Activated T-cell treated with anti-CD3 and anti-CD28 coated beads, Interleukin-2, amount 50 U/mL, for 48 hours (primary cell): ENCODE results near the gene LINGO3.
"Not testable (repeated sequence)": the region's sequence is repeated elsewhere in the genome, so short reads cannot be mapped to it uniquely, and the experiment has no call there.

Experiments
- DNase-seq, 2 experiments: peaks; one replicate each; pipeline ENCODE4 v3.0.0-alpha.2; 2020

LINGO3 gene, protein sequence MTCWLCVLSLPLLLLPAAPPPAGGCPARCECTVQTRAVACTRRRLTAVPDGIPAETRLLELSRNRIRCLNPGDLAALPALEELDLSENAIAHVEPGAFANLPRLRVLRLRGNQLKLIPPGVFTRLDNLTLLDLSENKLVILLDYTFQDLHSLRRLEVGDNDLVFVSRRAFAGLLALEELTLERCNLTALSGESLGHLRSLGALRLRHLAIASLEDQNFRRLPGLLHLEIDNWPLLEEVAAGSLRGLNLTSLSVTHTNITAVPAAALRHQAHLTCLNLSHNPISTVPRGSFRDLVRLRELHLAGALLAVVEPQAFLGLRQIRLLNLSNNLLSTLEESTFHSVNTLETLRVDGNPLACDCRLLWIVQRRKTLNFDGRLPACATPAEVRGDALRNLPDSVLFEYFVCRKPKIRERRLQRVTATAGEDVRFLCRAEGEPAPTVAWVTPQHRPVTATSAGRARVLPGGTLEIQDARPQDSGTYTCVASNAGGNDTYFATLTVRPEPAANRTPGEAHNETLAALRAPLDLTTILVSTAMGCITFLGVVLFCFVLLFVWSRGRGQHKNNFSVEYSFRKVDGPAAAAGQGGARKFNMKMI

DNA sequence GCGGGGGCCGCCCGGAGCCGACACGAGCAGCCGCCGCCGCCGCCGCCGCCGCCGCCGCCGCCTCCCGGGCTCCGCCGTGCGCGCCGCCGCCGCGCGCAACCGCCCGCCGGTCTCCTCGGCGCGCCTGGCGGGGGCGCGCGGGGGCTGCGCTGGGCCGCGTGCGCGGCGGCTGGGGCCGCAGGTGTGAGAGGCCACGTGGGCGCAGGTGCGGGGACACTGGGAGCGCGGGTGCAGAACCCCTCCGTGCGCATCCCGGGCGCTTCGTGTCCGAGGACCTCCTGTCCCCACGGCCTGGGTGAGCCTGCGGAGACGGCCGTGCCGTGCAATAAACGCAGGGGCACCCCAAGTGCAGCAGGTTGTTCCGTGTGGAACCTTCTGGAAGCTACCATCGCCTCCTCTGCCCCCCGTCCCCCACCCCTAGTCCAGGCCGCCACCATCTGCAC is at the start of gene LINGO3:
TSS of gene LINGO3 (minus strand) at position 41 of the 443 bp plus-strand sequence. CDS start 16,378 bp downstream, outside the sequence.
- no peak for DNase-seq

GRCh38 chr19:2356036-2356646 is 48.2 kb upstream of the LINGO3 start:
- no peak for DNase-seq

GRCh38 chr19:2355168-2356035 is 47.4 kb upstream of the LINGO3 start:
- DNase-seq: no peak

DNA sequence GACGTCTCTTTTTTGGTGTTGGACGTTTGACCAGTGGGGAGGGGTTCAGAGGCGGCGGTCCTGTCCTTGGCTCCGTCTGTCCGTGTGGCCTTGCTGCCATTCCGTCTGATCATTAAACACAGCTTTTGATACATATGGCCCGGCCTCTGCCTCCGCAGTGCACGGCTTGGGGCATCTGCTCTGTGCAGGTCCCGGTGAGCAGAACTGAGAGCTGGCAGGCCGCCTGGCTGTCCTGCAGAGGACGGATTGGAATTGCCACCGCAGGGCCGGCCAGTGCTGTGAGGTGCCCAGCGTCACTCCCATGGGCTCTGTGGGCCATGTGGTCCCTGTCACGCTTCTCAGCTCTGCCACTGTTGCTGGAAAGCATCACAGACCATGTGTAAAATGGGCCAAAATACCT is 46.7 kb upstream of the LINGO3 start:
- DNase-seq: no peak

- no peak for DNase-seq
Measured at GRCh38 chr19:2353887-2354592, 46.1 kb upstream of the LINGO3 start.

GRCh38 chr19:2353159-2353886 is 45.4 kb upstream of the LINGO3 start:
- DNase-seq: no peak

DNA sequence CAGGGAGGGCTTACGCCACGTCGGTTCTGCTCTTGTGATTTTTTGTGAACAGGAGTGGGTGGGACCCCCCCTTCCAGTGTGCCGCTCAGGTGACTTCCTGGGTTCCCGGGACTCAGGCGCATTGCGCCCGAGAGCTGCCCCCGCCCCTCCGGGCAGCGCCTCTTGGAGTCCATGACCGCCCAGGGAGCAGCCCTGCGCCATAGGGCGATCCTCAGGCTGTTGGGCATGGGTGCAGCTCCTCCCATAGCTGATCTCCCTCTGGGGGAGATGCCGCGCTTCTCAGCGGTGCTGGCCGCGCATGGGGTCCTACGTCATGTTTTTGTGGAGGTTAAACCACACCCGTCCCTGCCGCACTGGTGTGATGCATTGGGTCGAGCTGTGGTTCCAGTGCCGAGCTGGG is 44.2 kb upstream of the LINGO3 start:
- DNase-seq: no peak

DNA sequence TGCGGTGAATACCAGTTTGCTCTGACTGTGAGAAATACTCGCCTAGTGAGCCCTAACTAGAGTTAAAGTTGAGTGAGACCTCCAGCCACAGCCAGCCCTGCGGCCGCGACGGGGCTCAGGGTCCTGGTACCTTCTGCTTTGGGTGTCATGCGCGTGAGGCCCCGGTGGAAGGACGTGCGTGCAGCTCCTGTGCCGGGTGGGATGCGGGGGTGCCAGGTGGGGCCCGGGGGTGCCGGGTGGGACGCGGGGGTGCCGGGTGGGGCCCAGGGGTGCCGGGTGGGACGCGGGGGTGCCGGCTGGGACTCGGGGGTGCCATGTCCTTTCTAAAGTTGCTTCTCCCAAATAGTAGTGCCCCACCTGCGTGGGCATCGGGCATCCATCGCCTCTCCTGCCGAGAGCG is 43.6 kb upstream of the LINGO3 start:
- no peak for DNase-seq

DNA sequence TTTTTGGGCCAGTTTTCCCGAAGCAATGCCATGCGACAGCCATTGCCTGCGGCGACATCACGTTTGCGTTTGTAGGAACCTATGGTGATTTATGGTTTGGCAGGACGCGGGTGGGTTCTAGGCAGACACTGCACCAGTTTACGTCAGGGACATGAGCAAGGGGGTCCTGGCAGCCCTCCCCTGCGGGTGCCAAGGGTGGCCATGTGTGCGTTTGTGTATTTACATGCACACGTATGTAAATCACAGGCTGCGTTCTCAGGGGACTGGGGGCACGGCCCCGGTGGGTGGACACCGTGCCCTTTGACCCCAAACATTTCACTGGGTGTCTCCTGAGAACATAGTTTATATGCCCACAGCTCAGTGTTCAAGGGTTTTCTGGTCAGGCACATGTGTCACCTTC is 42.7 kb upstream of the LINGO3 start:
- no peak for DNase-seq

DNA sequence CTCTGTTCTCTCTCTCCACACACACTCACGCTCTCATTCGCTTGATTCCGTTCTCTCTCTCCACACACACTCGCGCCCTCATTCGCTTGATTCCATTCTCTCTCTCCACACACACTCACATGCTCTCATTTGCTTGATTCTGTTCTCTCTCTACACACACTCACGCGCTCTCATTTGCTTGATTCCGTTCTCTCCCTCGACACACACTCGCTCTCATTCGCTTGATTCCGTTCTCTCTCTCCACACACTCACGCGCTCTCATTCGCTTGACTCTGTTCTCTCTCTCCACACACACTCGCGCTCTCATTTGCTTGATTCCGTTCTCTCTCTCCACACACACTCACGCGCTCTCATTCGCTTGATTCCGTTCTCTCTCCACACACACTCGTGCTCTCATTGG is 41.9 kb upstream of the LINGO3 start:
- DNase-seq: not testable (repeated sequence)

DNA sequence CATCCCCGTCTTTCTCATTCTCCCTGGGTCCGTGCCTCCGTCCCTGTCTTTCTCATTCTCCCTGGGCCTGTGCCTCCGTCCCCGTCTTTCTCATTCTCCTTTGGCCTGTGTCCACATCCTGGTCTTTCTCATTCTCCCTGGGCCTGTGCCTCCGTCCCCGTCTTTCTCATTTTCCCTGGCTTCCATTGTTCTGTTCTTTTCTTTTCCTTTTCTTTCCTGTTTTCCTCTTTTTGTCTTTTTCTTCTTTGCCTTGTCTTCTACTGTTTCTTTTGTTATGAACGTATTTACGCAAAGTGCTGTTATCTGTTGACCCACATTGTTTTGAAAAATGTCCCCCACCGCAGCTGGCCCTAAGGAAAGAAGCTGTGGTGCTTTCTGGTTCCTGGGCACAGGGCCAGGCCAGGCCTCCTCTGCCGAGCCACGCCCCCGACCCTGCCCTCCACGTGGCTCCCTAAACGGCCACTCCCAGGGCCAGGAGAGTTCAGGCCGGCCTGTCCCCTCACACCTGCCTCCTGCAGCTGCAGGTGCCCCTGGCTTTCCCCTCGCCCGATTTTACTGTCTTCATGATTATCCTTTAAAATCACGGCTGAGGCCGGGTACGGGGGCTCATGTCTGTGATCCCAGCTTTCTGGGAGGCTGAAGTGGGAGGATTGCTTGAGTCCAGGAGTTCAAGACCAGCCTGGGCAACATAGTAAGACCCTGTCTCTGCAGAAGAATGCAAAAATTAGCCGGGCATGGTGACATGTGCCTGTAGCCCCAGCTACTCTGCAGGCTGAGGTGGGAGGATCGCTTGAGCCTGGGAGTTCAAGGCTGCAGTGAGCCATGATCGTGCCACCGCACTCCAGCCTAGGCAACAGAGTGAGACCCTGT is 38.1 kb upstream of the LINGO3 start:
- DNase-seq: no peak

GRCh38 chr19:2345076-2345475 is 37.1 kb upstream of the LINGO3 start:
- DNase-seq: no peak

GRCh38 chr19:2344381-2344870 is 36.5 kb upstream of the LINGO3 start:
- no peak for DNase-seq

- no peak for DNase-seq
Measured at GRCh38 chr19:2343289-2343982, 35.5 kb upstream of the LINGO3 start.

- DNase-seq: no peak
Measured at GRCh38 chr19:2342656-2343288, 34.8 kb upstream of the LINGO3 start.

DNA sequence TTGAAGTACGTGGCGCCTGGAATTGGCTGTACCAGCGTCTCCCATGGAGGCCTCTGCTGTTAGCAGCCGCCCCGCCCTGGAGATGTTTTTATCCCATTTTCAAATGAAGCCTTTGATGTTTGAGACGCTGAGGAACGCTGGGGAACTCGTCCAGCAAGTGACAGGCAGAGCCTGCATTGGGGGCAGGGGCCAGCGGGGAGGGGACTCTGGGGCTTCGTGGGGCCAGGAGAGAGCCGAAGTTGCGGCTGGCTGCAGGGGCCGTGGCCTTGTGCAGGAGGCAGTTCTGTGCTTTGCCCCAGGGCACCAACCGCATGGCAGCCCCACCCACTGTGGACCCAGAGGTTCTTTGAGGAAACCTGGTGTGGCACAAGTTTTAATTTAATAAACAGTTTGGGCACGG is 34.0 kb upstream of the LINGO3 start:
- DNase-seq: no peak

GRCh38 chr19:2341244-2341751 is 33.3 kb upstream of the LINGO3 start:
- DNase-seq: no peak

DNA sequence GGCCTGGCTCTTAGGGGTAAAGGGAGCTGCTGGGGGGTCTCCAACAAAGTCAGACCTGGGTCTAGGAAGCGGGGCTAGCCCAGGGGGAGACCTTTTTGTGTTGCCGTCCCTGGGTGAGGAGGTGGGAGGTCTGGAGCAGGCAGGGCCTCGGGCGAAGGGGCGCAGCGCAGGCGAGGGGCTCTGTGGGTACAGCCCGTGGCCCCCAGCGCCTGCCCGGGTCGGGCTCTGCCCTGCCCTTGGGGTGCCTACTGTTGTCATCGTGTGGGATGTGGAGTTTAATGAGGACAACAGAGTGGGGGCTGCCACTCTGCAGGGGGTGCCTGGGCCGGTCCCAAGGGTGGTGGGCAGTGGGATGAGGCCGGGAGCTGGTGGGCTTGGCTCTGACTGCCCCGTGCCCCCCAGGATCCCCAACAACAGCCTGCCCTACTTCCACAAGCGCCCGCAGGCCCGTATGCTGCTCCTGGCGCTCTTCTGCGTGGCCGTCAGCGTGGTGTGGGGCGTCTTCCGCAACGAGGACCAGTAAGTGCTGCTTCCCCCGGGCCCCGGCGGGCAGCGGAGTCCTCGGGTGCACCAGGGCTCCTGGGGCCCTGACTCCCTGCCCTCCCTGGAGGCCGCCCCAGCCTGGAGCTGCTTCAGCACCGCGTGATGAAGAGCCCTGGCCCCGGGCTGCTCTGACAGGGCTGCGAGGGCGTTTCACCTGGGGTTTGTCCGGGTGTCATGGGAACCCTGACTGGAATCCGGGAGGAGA is 32.7 kb upstream of the LINGO3 start:
- DNase-seq: no peak
